Spleen (tissue), 11 donors: ENCODE measurements around the gene GALNT17. TPM values are rescaled to one million over a fixed set of nuclear protein-coding genes. Genes with fewer than 3 reads are reported as not detected.
A peak's percentile ranks its signal among the peaks of the same experiment; 100 is the strongest.
"Not testable (repeated sequence)": the region's sequence is repeated elsewhere in the genome, so short reads cannot be mapped to it uniquely, and the experiment has no call there.

Experiments
- DNase-seq: peaks from one replicate; pipeline ENCODE4 v3.0.0-alpha.2; 2020
- H3K27ac ChIP-seq, 8 donors: fragments of 200-600 bp; sonication (generic) in 7 of 8; 1 replicate in 4 of 8; 2 replicates in 4 of 8; pipeline versions ENCODE4 v1.5.0 to v1.8.0; 2016 to 2021; ENCODE audit warnings: inconsistent platforms in 4 of 8, mild to moderate bottlenecking in 4 of 8, moderate library complexity in 1 of 8
- H3K27me3 ChIP-seq, 7 donors: fragments of 200-600 bp; sonication (generic) in 6 of 7; replicated peaks in 1 of 7; 1 replicate in 4 of 7; 2 replicates in 3 of 7; pipeline versions ENCODE4 v1.5.0 to v1.8.0; 2016 to 2021; ENCODE audit warnings: inconsistent platforms in 3 of 7, mild to moderate bottlenecking in 1 of 7
- H3K36me3 ChIP-seq, 6 donors: fragments of 200-600 bp; sonication (generic) in 5 of 6; 1 replicate in 4 of 6; 2 replicates in 2 of 6; pipeline versions ENCODE4 v1.5.0 to v1.8.0; 2016 to 2021; ENCODE audit warnings: inconsistent platforms in 2 of 6
- H3K4me1 ChIP-seq, 6 donors: fragments of 200-600 bp; sonication (generic) in 5 of 6; 1 replicate in 3 of 6; 2 replicates in 3 of 6; pipeline versions ENCODE4 v1.5.0 to v1.8.0; 2016 to 2021; ENCODE audit warnings: inconsistent platforms in 3 of 6
- H3K4me3 ChIP-seq, 8 donors: fragments of 200-600 bp; sonication (generic) in 7 of 8; 1 replicate in 4 of 8; 2 replicates in 4 of 8; pipeline versions ENCODE4 v1.5.0 to v1.8.0; 2016 to 2021; ENCODE audit warnings: inconsistent platforms in 4 of 8, mild to moderate bottlenecking in 4 of 8, moderate library complexity in 2 of 8
- H3K9me3 ChIP-seq, 8 donors: fragments of 200-600 bp; sonication (generic) in 7 of 8; 1 replicate in 4 of 8; 2 replicates in 4 of 8; pipeline versions ENCODE4 v1.5.0 to v1.8.0; 2016 to 2021; ENCODE audit warnings: inconsistent platforms in 4 of 8
- CTCF ChIP-seq, 11 experiments: fragments of 200-600 bp in 7 of 11; fragments of 450-650 bp in 4 of 11; sonication (generic) in 4 of 11; IDR thresholded peaks in 8 of 11; conservative IDR thresholded peaks in 3 of 11; 1 replicate in 7 of 11; 2 replicates in 4 of 11; pipeline versions ENCODE4 v1.4.0 to v1.8.0; 2016 to 2021; ENCODE audit warnings: antibody characterized with exemption in 11 of 11, inconsistent platforms in 4 of 11, mild to moderate bottlenecking in 1 of 11
- POLR2A ChIP-seq, 3 donors: fragments of 450-650 bp; IDR thresholded peaks; one replicate each; pipeline ENCODE4 v1.5.1; 2017; ENCODE audit warnings: antibody characterized with exemption in 3 of 3, mild to moderate bottlenecking in 1 of 3
- POLR2AphosphoS5 ChIP-seq, 3 donors: sonication (generic); formaldehyde crosslinking; IDR thresholded peaks; one replicate each; pipeline ENCODE4 v1.5.1; 2017; ENCODE audit warnings: antibody characterized with exemption in 3 of 3
- WGBS, 5 donors: extraction: QIAGEN DNeasy Blood & Tissue Kit in 3 of 5; methylation state at CpG; one replicate each; pipeline versions ENCODE4 v1.1.5 to v1.1.7; 2013 to 2018; 5-methylcytosine and 5-hydroxymethylcytosine counted together
- intact Hi-C: fragments of 100-400 bp; cut with DNase I; formaldehyde crosslinking; loops from one replicate; pipeline ENCODE4 v1.15.0; 2023; ENCODE audit warnings: low total_unique reads
- polyA plus RNA-seq, 3 donors: library from polyadenylated mRNA; stranded (reverse); fragments of 200-250 nt; gene quantifications; one replicate each; pipeline ENCODE4 v1.2.1, GENCODE V29; 2013
- total RNA-seq, 7 donors: library from RNA; depleted of rRNA in 3 of 7; stranded (reverse); fragments of >200 nt in 3 of 7; fragmentation: NEBNext Ultra II Directional in 4 of 7; extraction: Animal tissue kit (Norgen Biotek cat#: 25700) in 4 of 7; gene quantifications; one replicate each; pipeline versions ENCODE4 v1.1.0 to v1.2.1, GENCODE V29; 2016 to 2021
- donor health status: healthy with polysubstance abuse.
- donor health status: DM: no; HTN: no; CAD: no; lungs with moderate emphysema.
- donor health status: DM: no; HTN: no; CAD: no.
- donor health status: Bipolar disorder and iron deficiency.
- donor health status: healthy.
- donor health status: DM: no; HTN: no; CAD: no.
- donor health status: DM: yes; HTN: yes; CAD: no.

The GALNT17 gene
- total and polyA plus RNA-seq, 10 donors = 0.39 to 10.8 (median 3.1) TPM

- H3K27me3 ChIP-seq = no peaks in the 10 kb centered on the region
- WGBS, 5 donors = 77 to 85% (median 81%) methylated on average over 7 of the region's 7 CpGs
- no peak overlapping the region for H3K4me3 ChIP-seq
- H3K9me3 ChIP-seq = no peaks in the 10 kb centered on the region
- no peak overlapping the region for H3K27ac ChIP-seq
- no peaks in the 10 kb centered on the region for H3K36me3 ChIP-seq
- no peak for TF ChIP-seq POLR2A (IDR thresholded peaks at IDR 0.05)
- no peak for TF ChIP-seq POLR2AphosphoS5 (IDR thresholded peaks at IDR 0.05)
- no peak for TF ChIP-seq CTCF (IDR thresholded peaks at IDR 0.05 in 8 of 11, conservative IDR thresholded peaks at IDR 0.05 in 3 of 11)
- peaks cover 0 to under 1% (median 0%) of the 10 kb centered on the region in 6 donors for H3K4me1 ChIP-seq
- DNase-seq = no peak
- intact Hi-C loops = no loop called here
These were observed 495.7 kb downstream of the GALNT17 start for GRCh38 chr7:71627651-71628050.

- no peak for TF ChIP-seq POLR2A (IDR thresholded peaks at IDR 0.05)
- TF ChIP-seq CTCF (IDR thresholded peaks at IDR 0.05 in 8 of 11, conservative IDR thresholded peaks at IDR 0.05 in 3 of 11) = no peak
- no peak for TF ChIP-seq POLR2AphosphoS5 (IDR thresholded peaks at IDR 0.05)
- no peaks in the 10 kb centered on the region for H3K36me3 ChIP-seq
- intact Hi-C loops = no loop called here
- H3K9me3 ChIP-seq = no peaks in the 10 kb centered on the region
- 84 to 94% (median 87%) methylated on average over 4 of the region's 4 CpGs for WGBS, 5 donors
- H3K4me1 ChIP-seq = peaks cover 0 to 13% (median 2%) of the 10 kb centered on the region in 6 donors
- DNase-seq = no peak
- H3K27ac ChIP-seq = no peak overlapping the region
- H3K27me3 ChIP-seq = no peaks in the 10 kb centered on the region
- no peak overlapping the region for H3K4me3 ChIP-seq
These were observed 498.6 kb downstream of the GALNT17 start for GRCh38 chr7:71630516-71630915.

GRCh38 chr7:71633551-71634008, 501.6 kb downstream of the GALNT17 start:
- no peak for TF ChIP-seq CTCF (IDR thresholded peaks at IDR 0.05 in 8 of 11, conservative IDR thresholded peaks at IDR 0.05 in 3 of 11)
- Histone ChIP-seq H3K27me3 (no peaks in the 10 kb centered on the region), H3K4me1 (peaks cover 0 to 13% (median 2%) of the 10 kb centered on the region in 6 donors), H3K4me3 (peak overlapping the region in 1 of 8 donors; percentile 1), H3K36me3 (no peaks in the 10 kb centered on the region), H3K9me3 (peaks cover 0 to 4% (median 0%) of the 10 kb centered on the region in 8 donors), H3K27ac (peak overlapping the region in 3 of 8 donors; percentile 6 to 37 (median 27))
- no peak for DNase-seq
- intact Hi-C loops = no loop called here
- WGBS, 5 donors = 5 to 19% (median 6%) methylated on average over 6 of the region's 6 CpGs

GRCh38 chr7:71635849-71636248, 503.9 kb downstream of the GALNT17 start:
- DNase-seq, H3K27me3 ChIP-seq, intact Hi-C loops, H3K36me3 ChIP-seq, H3K4me3 ChIP-seq, H3K9me3 ChIP-seq, H3K27ac ChIP-seq: not testable (repeated sequence)
- WGBS, 5 donors = 80 to 89% (median 85%) methylated on average over 3 of the region's 3 CpGs
- peaks cover 0 to 13% (median 2%) of the 10 kb centered on the region in 6 donors for H3K4me1 ChIP-seq

- H3K36me3 ChIP-seq = no peaks in the 10 kb centered on the region
- intact Hi-C loops = no loop called here
- no peak overlapping the region for H3K27ac ChIP-seq
- TF ChIP-seq POLR2AphosphoS5 (IDR thresholded peaks at IDR 0.05) (no peak), CTCF (IDR thresholded peaks at IDR 0.05 in 8 of 11, conservative IDR thresholded peaks at IDR 0.05 in 3 of 11) (no peak), POLR2A (IDR thresholded peaks at IDR 0.05) (no peak)
- DNase-seq = no peak
- WGBS, 5 donors = 64 to 73% (median 66%) methylated on average over 4 of the region's 4 CpGs
- peaks cover 0 to 4% (median 0%) of the 10 kb centered on the region in 8 donors for H3K9me3 ChIP-seq
- H3K27me3 ChIP-seq = no peaks in the 10 kb centered on the region
- peaks cover 0 to 13% (median 2%) of the 10 kb centered on the region in 6 donors for H3K4me1 ChIP-seq
- no peak overlapping the region for H3K4me3 ChIP-seq
These were observed 504.4 kb downstream of the GALNT17 start for GRCh38 chr7:71636329-71636728.
